Germinal center (tissue), 1 donor: ENCODE data around the gene PFDN2.
A peak's percentile ranks its signal among the peaks of the same experiment; 100 is the strongest.
"Not testable (repeated sequence)": the region's sequence is repeated elsewhere in the genome, so short reads cannot be mapped to it uniquely, and the experiment has no call there.

Source experiments
- DNase-seq: peaks from one replicate; pipeline ENCODE4 v3.0.0; 2012; ENCODE audit warnings: mixed read lengths, low spot score

PFDN2 gene

GRCh38 chr1:161138431-161138830 lies 20.6 kb upstream of the PFDN2 start:
- no peak for DNase-seq

- DNase-seq = no peak
These were observed 20.0 kb upstream of the PFDN2 start for GRCh38 chr1:161137881-161138280.

GRCh38 chr1:161133220-161133740 lies 15.4 kb upstream of the PFDN2 start:
- DNase-seq = no peak

- DNase-seq = peak; percentile 93
These were observed 14.8 kb upstream of the PFDN2 start, which contains the start of gene DEDD for GRCh38 chr1:161132410-161133219. Gene DEDD, minus strand, starts transcription at chr1:161132667. Its CDS starts 8,205 bp downstream, at chr1:161124462.

GRCh38 chr1:161131523-161132409 lies 13.9 kb upstream of the PFDN2 start:
- peak; percentile 18 for DNase-seq

GRCh38 chr1:161130266-161130665 lies 12.4 kb upstream of the PFDN2 start:
- no peak for DNase-seq

- DNase-seq = no peak
These were observed 11.0 kb upstream of the PFDN2 start for GRCh38 chr1:161128591-161129420.

- DNase-seq = no peak
These were observed 9.8 kb upstream of the PFDN2 start for GRCh38 chr1:161127649-161128048.

GRCh38 chr1:161122967-161123366 lies 5.1 kb upstream of the PFDN2 start:
- DNase-seq = no peak

- no peak for DNase-seq
These were observed 4.0 kb upstream of the PFDN2 start for GRCh38 chr1:161121834-161122233.

GRCh38 chr1:161121042-161121650 lies 3.3 kb upstream of the PFDN2 start:
- DNase-seq = no peak

- DNase-seq = peak; percentile 82
These were observed 1.5 kb upstream of the PFDN2 start for GRCh38 chr1:161119092-161119903.

GRCh38 chr1:161115961-161116360 lies 1.9 kb downstream of the PFDN2 start:
- DNase-seq = not testable (repeated sequence)

GRCh38 chr1:161115132-161115711 lies 2.6 kb downstream of the PFDN2 start:
- no peak for DNase-seq

GRCh38 chr1:161114556-161114955 lies 3.3 kb downstream of the PFDN2 start:
- no peak for DNase-seq

GRCh38 chr1:161113915-161114314 lies 3.9 kb downstream of the PFDN2 start:
- DNase-seq = no peak

- no peak for DNase-seq
These were observed 6.3 kb downstream of the PFDN2 start for GRCh38 chr1:161111527-161111926.

GRCh38 chr1:161111117-161111516 lies 6.7 kb downstream of the PFDN2 start:
- DNase-seq = no peak

GRCh38 chr1:161106431-161106830 lies 11.4 kb downstream of the PFDN2 start:
- DNase-seq = no peak

- no peak for DNase-seq
These were observed 17.3 kb downstream of the PFDN2 start for GRCh38 chr1:161100556-161100955.
